CD4-positive, alpha-beta T cell treated with Interleukin-1 beta for 1 hour (primary cell): ENCODE results near the gene NFU1.
"Not testable (repeated sequence)": the region's sequence is repeated elsewhere in the genome, so short reads cannot be mapped to it uniquely, and the experiment has no call there.

Experiments used
- DNase-seq, 2 donors: peaks; one replicate each; pipeline ENCODE4 v3.0.0-alpha.2; 2020 to 2022

NFU1 gene

DNA sequence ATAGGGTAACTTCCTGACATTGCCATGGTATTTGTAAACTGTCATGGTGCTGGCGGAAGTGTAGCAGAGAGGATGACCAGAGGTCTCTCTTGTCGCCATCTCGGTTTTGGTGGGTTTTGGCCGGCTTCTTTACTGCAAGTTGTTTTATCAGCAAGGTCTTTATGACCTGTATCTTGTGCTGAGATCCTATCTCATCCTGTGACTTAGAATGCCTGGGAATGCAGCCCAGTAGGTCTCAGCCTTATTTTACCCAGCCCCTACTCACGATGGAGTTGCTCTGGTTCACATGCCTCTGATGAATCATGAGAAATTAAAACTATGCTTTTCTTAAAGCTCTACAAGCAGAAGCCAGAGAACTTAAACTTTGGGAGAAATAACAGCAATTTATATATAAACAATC, 12.7 kb upstream of the NFU1 start:
- no peak for DNase-seq

DNA sequence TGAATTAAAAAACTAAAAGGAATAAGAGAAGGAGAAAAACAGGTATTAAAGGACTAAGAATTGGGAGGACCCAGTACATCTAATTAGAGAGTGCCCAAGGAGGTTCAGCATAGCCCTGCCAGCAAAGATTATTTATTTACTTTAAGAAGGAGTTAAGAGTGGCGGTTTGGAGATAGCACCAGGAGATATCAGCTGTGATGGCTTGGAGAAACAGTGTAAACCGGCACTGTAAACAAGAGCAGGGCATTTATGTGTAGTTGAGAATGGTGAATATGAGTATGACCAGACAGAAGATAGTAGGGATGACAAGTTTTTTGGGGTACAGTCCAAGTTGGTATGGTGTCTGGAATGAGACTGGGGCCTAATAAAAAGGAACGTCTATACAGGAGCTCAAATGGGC, 6.4 kb upstream of the NFU1 start:
- DNase-seq = not testable (repeated sequence)

DNA sequence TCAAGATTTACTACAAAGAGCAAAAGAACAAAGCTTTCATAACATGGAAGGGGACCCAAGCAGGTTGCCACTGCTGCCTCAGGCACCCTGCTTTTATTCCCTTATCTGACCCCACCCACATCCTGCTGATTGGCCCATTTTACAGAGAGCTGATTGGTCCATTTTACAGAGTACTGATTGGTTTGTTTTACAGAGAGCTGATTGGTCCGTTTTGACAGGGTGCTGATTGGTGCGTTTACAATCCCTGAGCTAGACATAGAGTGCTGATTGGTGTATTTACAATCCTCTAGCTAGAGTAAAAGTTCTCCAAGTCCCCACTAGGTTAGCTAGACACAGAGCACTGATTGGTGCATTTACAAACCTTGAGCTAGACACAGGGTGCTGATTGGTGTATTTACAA, 2.3 kb upstream of the NFU1 start:
- peak; percentile 15 to 24 for DNase-seq

DNA sequence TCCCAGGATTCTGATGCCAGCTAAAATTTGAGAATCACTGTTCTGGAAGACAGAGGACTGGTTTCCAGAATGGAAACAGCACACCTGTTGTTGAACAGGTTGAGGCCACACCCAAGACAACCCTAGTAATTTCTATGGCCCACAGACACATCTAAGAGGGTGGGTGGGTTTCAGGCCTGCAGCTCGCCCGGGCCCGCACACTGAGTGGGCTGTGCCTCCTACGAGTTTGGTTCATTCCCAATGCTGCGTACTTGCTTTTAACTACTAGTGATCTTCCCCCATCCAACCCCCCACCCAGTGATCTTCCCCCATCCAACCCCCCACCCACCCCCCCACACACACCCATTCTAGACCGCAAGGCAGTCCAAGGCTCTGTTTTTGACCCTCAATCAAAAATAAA, 1.3 kb upstream of the NFU1 start:
- no peak for DNase-seq

DNA sequence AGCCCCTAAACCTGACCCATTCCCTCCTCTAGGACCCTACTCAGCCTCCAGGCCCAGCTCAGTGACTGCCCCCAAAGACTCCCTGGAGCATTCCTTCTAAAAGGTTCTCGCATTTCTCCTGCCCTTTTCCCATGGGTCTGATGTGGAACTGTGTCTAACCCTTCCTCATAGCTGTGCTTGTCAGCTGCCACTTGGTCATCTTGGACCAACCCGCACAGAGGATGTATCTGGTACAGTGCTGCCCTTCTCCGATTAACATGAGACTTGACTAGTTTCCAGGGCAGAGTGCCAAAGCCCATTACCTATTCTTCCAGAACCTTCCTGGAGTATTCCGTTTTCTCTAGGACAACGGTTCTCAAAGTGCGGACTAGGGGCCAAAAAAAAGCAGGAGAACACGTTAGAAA, 518 bp upstream of the NFU1 start:
- DNase-seq = no peak

DNA sequence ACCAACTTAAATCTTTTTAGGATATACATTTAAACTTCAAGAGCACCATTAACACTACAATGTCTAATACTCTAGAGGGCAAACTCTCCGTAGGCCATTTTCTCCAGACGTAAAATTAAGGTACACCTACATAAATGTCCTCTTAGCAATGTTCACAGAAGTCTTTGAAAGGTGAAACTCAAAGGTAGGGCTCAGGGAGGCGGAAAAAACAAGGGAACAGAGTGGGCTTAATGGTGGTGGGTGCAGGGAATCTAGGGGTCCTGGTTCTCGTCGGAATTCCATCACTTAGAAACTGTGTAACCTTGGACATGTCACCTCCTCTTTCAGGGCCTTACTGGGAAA, 668 bp downstream of the NFU1 start:
- DNase-seq = no peak

DNA sequence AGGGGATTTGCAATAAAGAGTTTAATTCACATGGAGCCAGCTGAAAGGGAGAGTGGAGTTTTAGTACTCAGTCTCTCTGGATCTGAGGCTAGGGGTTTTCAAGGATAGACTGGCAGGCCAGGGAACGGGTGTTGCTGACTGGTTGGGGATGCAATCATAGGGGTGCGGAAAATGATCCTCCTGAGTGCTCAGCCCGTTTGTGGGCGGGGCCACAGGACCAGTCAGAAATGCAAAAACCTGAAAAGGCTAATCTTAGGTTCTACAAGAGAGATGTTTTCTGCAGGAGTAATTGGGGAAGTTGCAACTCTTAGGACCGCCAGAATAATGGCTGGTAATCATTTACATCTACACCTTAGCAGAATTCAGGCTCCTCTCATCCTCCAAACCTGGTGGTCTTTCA, 2.5 kb downstream of the NFU1 start:
- no peak for DNase-seq

DNA sequence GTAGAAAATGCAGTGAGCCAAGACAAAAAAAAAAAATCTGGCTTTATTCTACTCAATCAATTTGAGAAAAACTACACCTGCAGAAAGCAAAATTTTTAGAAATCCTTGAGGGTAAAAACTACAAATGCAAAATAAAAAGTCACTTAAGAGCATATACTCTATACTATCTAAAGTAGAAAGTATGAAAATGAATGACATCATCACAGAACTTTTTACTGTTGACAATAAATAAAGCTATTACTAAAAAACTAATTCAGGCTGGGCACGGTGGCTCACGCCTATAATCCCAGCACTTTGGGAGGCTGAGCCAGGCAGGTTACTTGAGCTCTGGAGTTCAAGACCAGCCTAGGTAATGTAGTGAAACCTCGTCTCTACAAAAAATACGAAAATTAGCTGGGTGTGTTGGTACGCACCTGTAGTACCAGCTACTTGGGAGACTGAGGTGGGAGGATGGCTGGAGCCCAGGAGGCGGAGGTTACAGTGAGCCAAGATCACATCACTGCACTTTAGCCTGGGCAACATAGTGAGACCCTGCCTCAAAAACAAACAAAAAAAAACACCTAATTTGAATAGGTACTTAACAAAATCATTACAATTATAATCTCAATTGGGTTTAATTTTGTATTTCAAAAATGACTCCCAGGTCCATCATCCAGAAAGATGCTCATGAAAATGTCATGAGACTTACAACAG, 7.6 kb downstream of the NFU1 start:
- no peak for DNase-seq

DNA sequence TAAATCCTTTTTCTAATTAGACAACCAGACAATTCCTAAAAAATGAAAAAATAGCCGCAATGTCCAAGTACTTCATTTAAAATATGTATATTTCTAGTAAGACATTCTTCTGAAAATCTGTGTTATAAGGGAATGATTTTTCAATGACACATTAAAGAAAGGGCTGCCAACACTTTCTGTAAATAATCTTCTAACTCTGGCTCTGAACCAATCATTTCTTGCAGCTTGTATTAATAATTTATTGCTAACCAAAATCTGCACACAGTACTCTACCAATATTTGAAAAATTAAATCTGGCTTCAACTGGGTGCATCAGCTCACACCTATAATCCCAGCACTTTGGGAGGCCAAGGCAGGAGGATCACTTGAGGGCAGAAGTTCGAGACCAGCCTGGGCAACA, 8.3 kb downstream of the NFU1 start:
- DNase-seq = no peak

DNA sequence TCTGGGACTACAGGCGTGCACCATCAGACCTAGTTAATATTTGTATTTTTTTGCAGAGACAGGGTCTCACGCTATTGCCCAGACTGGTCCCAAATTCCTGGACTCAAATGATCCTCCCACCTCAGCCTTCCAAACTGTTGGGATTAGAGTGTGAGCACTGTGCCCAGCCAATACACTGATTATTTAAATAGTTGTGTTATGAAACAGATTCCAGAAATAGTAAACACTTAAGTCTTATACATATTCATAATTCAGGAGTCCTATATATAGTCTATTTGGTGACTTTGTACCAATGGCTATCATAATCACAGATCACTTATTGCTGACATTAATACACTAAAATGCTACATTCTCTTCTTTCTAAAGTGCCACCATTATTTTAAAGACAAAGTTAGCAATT, 12.8 kb downstream of the NFU1 start:
- DNase-seq = no peak

DNA sequence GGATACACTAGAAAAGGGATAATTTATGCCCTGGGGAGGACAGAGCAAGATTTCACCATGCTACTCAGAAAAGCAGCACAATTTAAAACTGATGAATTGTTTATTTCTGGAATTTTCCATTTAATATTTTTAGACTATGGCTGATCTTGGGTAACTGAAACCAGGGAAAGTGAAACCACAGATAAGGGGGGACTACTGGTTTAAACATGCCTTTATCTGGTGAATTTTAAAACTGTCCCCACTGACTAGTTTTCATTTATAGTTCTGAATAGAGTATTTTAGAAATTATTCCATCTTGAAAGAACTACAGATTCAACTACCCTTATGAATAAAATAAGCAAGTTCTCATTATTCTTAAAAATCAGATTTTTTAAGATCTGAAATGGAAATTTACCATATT, 15.0 kb downstream of the NFU1 start:
- no peak for DNase-seq

DNA sequence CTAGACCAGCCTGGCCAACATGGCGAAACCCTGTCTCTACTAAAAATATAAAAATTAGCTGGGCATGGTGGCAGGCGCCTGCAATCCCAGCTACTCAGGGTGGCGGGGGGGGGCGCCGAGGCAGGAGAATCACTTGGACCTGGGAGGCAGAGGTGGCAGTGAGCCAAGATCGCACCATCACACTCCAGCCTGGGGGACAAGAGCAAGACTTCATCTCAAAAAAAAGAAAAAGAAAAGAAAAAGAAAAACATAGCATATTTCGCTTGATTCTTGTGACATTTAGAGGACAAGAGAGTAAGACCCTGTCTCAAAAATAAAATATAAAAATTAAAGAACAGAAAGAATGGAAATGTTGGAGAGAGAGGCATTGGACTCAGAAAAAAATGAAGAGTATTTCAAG, 18.1 kb downstream of the NFU1 start:
- DNase-seq = not testable (repeated sequence)

DNA sequence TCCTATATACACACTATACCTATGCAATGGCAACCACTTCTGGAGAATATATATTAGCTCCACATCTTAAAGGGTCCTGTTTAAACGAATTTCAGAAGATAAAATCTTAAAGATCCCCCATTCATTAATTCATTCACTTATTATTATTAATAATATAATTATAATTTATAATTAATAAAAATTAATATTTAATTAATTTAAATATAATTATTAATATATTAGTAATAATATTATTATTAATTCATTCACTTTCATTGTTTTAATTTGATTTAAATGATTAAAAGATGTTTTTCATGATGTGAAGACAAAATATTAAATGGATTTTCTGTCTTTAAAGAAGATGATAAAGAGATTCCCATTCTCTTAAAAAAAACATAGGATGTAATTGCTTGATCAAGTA, 21.1 kb downstream of the NFU1 start:
- DNase-seq = no peak

DNA sequence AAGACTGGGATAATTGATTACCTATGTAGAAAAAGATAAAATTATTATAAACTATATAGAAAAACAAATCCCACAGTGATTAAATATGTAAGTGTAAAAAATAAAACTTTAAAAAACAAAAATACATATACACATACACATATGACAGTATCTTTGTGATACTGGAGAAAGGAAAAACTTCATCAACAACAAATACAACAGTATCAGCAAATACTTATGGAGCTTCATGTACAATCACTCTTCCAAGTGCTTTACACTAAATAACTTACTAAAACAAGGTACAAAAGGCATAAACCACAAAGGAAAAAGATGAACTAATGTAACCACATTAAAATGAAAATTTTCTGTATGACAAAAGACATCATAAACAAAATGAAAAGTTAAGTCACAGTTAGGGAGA, 26.1 kb downstream of the NFU1 start:
- no peak for DNase-seq

DNA sequence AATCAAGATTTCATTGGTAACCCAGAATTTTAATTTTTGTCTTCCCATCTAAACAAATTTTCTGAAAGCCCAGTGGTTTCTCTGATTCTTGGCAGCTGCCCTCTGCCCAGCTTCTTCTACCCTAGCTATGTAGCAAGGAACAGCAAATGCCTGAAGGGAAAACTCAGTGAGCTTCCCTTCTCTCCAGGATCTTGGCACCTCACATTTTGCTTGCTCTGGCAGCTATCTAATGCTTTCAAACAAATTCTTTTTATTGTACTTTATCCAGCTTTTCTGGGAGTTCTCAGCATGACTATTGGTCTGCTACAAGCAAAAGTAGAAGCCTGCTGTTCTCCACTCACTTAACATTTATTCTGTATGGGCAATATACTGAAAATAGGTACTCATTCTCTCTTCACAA, 31.9 kb downstream of the NFU1 start:
- DNase-seq = no peak

DNA sequence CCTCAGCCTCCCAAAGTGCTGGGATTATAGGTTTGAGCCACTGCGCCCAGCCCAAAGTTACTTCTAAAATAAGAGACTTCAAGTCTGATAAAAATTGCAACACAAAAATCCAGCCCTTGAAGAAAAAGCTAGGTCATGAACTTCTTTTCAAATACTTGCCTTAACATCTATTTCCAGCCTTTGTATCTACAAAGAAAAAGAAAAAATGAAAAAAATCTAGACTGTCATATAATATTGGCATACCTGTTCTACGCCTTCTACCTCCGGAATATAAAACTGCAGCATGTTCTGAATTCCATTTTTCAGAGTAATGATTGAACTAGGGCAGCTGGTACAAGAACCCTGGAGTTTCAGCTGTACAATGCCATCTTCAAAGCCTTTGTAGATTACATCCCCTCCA, 37.1 kb downstream of the NFU1 start:
- DNase-seq = no peak

DNA sequence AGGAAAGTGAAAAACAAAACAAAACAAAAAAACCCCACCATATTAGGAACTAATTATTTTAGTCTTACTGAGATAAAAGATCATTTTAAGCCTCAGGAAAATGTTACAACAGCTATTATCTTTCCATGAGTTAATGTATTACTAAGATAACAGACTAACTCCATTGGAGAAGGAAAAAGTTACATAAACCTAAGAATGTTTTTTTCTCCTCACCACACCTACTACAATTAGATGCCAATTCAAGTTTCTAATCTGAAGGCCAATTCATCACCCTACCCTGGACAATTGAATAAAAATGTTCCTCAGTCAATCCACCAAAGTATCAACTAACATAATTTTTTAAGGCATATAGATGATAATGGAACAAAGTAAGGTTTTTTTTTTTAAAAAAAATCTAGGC, 40.0 kb downstream of the NFU1 start:
- DNase-seq = no peak

DNA sequence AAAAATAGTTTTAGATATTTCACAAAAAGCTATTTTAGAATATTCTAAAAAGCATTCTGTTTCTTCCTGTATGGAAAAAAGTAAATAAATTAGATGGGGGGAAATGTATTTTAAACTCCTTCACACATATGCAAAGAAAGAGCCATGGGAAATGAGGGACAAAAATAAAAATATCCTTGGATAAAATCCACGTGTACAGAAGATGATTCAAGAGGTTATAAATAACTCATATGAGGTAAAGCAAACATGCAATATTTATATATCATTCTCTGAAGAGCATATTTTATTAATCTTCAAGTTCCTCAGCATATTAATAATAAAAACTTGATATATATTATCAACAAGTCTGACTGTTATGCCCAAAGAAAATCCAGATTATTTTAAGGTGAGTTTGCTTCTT, 41.4 kb downstream of the NFU1 start:
- DNase-seq = no peak

DNA sequence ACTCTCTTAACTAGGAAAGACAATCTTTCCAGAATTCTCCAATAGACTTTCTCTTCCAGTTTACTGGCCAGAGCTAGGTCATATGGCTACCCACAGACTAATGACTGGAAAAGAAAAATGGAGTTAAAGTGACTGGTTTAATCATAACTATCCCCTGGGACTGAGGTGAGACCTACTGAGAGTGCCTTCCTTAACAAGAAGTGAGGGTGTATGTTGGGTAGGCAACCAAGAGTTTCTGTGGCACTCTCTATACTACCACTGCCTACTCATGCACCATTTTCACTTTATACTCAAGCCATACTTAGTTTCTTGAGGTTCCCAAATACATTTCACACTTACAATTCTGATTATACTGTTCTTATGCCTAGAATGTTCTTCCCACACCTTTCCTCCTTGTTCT, 43.3 kb downstream of the NFU1 start:
- DNase-seq = no peak

DNA sequence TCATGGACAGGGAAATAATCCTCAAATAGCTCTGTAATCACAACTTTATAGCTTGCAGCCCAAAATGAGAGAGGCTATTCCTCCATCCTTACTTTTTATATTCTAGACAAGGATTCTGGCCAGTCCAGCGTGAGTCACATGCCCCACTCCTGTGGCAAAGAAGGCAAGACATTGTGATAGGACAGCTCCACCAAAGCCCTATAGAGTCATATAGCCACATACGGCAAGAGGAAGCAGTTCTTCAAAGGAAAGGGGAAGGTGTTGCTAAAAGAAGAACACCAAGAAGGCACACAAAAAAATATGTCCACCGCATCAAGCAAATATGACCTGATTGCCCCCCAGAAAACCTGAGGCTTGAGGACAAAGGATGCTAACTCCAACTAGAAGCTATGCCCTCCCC, 46.8 kb downstream of the NFU1 start:
- peak in 1 of 2 donors; percentile 7 for DNase-seq

DNA sequence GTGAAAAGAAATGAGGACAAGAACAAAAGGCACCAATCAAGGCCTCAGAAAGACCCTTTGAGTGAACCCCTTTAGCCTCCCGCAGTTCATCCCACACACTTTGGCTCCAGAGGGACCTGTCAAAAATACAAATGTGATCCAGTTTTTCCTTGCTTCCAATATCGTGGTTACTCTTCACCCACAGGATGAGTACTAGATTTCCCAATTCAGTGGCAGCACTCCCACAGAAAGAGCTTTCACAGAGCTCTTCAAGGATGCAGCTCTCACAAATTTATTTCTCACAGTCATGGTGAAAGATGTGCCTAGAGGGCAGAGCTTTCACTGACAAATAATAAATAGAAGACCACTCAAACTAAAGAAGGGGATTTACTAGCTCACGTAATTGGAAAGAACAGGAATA, 47.2 kb downstream of the NFU1 start:
- no peak for DNase-seq

DNA sequence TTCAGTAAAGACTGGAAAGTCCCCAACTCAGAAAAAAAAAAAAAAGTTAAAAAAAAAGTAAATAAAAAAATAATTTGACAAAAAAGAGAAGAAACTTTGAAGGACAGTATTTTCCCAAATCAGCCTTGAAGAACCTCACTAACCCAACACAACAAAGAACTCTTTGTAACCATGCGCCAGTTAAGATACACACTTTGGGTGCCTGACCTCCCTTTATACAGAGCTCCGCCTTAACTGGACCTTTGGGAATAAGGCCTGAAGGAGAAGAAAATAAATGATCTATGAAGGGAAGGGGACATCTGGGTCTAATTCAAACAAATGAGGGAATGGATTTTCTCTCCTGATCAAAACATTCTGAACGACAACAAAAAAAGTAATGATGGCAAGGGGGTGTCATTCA, 48.0 kb downstream of the NFU1 start:
- DNase-seq = no peak

DNA sequence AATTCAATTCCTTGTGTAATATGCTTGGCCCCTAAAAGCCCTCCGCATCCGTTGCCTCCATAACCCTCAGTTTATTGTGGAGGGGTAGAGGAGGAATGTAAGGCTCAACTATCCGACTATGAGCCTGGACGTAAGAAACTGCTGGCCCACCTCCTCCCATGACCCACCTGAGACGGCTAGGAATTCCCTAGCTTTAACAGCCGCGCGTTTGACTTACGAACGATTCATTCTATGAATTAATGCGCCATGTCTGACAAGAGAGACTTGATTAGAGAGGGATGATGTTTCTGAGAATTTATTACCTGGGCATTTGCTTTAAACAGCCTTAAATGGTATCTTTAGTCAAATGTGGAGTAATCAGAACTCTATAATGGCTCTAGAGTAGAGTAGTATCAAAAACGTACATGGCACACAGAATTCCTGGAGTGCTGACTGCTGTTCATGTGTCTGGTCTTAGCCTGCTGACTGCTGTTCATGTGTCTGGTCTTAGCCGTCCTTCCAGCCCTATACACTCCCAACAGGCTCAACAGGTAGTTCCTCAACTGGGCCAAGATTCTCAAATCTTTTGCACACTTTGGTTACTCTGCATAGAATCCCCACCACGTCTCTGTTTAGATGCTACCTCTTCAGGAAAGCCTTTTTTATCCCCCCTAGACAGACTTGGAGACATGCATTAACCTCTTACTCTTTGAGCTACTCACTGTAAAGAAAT, 49.3 kb downstream of the NFU1 start:
- DNase-seq = no peak

DNA sequence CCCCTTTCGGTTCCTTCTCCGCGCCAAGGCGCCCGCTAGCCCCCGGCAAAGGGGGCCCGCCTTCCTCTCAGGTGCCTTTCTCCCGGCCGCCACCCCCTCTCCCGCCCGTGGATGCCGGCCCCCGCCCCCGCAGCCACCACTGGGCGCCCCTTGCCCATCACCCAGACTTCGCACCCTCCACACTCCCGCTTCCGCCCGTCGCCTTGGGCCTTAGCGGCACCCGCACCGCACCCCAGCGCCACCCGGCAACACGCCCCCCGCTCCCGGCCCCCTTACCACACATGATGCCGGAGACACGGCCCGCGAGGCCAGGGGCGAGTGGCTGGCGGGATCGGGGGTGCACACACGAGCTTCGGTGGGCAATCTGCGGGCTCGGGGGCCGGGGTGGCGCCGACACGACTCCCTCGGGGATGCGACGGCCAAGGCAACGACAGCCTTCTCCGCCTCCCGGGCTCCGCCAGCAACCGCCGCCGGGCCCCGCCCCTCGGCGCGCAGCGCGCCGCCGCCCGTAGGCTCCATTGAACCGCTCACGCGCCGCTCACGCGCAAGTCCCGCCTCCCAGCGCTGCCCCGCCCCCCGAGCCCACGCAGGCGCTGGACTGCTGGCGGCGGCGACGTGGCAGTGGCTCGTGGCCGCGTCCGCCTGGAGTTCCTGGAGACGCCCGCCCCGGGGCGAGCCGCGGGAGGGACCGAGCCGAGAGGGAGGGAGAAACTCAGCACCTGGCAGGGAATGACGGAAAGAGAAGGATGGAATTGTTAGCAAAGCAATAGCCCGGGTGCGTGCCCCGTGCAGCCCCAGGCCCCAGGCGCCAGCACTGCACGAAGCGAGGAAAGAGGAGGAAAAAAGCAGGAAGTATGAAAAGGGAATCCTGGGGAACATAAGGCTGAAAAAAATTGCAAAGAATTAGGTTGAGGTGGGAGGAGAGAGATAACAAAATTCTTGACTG, 50.2 kb downstream of the NFU1 start, which contains the start of gene GFPT1:
TSS of gene GFPT1 (minus strand) at position 439 of the 946 bp plus-strand sequence. CDS start at position 283, 156 bp downstream.
- peak; percentile 91 for DNase-seq
